Lower lobe of right lung (tissue), 2 donors: ENCODE measurements around the gene TRAF5. TPM values are rescaled to one million over a fixed set of nuclear protein-coding genes. Genes with fewer than 3 reads are reported as not detected.

Source experiments
- ATAC-seq, 2 donors: fragments of 200-7000 bp; cut with Tn5 transposase; one replicate each; pipeline ENCODE4 v1.9.1; 2020 to 2022; ENCODE audit warnings: mild to moderate bottlenecking in 2 of 2, moderate library complexity in 2 of 2
- DNase-seq: peaks from one replicate; pipeline ENCODE4 v3.0.0-alpha.2; 2020
- H3K27ac ChIP-seq: fragments of 200-600 bp; one replicate; pipeline ENCODE4 v1.8.0; 2022
- H3K27me3 ChIP-seq: fragments of 200-600 bp; one replicate; pipeline ENCODE4 v1.8.0; 2022; ENCODE audit warnings: low read depth
- H3K36me3 ChIP-seq: fragments of 200-600 bp; one replicate; pipeline ENCODE4 v1.8.0; 2022; ENCODE audit warnings: mild to moderate bottlenecking
- H3K4me1 ChIP-seq: fragments of 200-600 bp; one replicate; pipeline ENCODE4 v1.8.0; 2022
- H3K4me3 ChIP-seq: fragments of 200-600 bp; one replicate; pipeline ENCODE4 v1.8.0; 2022; ENCODE audit warnings: mild to moderate bottlenecking
- H3K9me3 ChIP-seq: fragments of 200-600 bp; one replicate; pipeline ENCODE4 v1.8.0; 2022
- CTCF ChIP-seq: fragments of 200-600 bp; IDR thresholded peaks from one replicate; pipeline ENCODE4 v1.8.0; 2022; ENCODE audit warnings: antibody characterized with exemption, mild to moderate bottlenecking
- intact Hi-C: fragments of 100-400 bp; cut with DNase I; formaldehyde crosslinking; loops from one replicate; pipeline ENCODE4 v1.11.0; 2022
- total RNA-seq: library from RNA; stranded (reverse); fragmentation: NEBNext Ultra II Directional; extraction: Animal tissue kit (Norgen Biotek cat#: 25700); gene quantifications from one replicate; pipeline ENCODE4 v1.2.1, GENCODE V29; 2021
- donor health status: DM: no; HTN: yes; CAD: no; lungs with severe emphysema.

TRAF5 gene
- total RNA-seq, 1 donor from 2014 or later = 8.8 TPM

DNA sequence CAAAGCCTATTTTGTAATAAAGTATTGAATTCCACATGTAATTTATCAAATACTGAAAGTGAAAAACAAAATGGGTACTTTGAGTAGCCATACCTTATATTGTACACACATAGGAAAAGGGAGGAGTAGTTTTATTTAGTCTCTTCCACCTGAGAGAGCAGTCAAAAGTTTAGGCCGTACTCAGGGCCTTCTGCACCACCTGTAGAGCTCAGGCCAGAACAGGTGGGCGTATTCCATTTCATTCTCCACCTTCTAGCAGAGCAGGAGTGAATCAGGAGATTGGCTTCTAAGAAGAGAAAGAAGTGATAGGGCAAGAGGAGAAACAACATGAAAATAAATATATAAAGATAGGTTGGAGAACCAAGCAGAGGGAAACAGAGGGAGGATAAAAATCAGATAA, 44.0 kb downstream of the TRAF5 start:
- Histone ChIP-seq H3K9me3 (no peaks in the 10 kb centered on the region), H3K4me3 (no peak overlapping the region), H3K36me3 (peaks cover 9% of the 10 kb centered on the region), H3K27me3 (no peaks in the 10 kb centered on the region), H3K4me1 (no peaks in the 10 kb centered on the region), H3K27ac (no peak overlapping the region)
- intact Hi-C loops = no loop called here
- DNase-seq (no peak), ATAC-seq (no peak)
- TF ChIP-seq CTCF = no peak

- no peak for DNase-seq
- TF ChIP-seq CTCF = no peak
- H3K27me3 ChIP-seq = no peaks in the 10 kb centered on the region
- peaks cover 5% of the 10 kb centered on the region for H3K36me3 ChIP-seq
- H3K9me3 ChIP-seq = no peaks in the 10 kb centered on the region
- no peak overlapping the region for H3K4me3 ChIP-seq
- intact Hi-C loops = no loop called here
- ATAC-seq = no peak
- H3K4me1 ChIP-seq = no peaks in the 10 kb centered on the region
- H3K27ac ChIP-seq = no peak overlapping the region
Observed at GRCh38 chr1:211371406-211372105, 44.9 kb downstream of the TRAF5 start.

DNA sequence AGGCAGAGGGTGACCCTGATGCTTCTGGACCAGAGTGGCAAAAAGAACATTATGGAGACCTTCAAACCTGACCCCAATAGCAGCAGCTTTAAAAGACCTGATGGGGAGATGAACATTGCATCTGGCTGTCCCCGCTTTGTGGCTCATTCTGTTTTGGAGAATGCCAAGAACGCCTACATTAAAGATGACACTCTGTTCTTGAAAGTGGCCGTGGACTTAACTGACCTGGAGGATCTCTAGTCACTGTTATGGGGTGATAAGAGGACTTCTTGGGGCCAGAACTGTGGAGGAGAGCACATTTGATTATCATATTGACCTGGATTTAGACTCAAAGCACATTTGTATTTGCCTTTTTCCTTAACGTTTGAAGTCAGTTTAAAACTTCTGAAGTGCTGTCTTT, 45.8 kb downstream of the TRAF5 start:
- TF ChIP-seq CTCF = no peak
- intact Hi-C loops = no loop called here
- DNase-seq = no peak

DNA sequence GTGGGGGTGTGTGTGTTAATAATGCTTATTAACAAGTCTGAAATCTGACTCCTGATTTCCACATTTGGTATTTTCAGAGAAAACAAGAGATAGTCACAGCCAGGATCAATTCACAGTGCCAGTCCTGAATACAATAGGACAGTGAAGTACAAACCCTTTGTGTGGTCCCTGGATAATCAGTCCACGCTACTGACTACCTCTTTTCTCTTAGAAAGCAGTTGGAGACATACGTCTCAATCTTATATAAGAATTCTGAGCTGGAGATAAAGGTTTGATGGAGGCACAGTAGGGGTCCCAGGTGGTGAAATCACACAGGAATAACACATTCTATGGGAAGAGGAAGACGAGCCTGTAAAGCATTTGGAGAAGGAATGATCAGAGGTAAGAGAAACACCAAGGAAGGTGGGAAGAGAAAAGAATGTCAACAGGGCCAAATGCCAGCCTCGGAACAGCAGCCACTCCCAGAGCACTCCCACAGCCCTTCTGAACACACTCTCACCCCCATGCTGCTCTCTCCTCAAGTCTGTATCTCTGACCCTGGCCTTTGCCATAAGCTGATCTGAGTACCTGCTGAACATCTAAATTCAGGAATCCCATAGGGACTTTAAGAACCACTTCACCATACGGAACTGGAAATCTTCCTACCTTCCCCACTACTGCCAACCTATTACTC, 48.6 kb downstream of the TRAF5 start:
- H3K27ac ChIP-seq = no peak overlapping the region
- no peak overlapping the region for H3K4me3 ChIP-seq
- H3K4me1 ChIP-seq = no peaks in the 10 kb centered on the region
- no peak for TF ChIP-seq CTCF
- peaks cover 4% of the 10 kb centered on the region for H3K36me3 ChIP-seq
- no peaks in the 10 kb centered on the region for H3K9me3 ChIP-seq
- DNase-seq = no peak
- ATAC-seq = peak; percentile 54 to 61
- no peaks in the 10 kb centered on the region for H3K27me3 ChIP-seq
- intact Hi-C loops = no loop called here

More for the DNA sequence above, 45.8 kb downstream of the TRAF5 start:
- H3K27me3 ChIP-seq = no peaks in the 10 kb centered on the region
- H3K9me3 ChIP-seq = no peaks in the 10 kb centered on the region
- H3K36me3 ChIP-seq = peaks cover 4% of the 10 kb centered on the region
- H3K27ac ChIP-seq = no peak overlapping the region
- no peaks in the 10 kb centered on the region for H3K4me1 ChIP-seq
- ATAC-seq = no peak
- H3K4me3 ChIP-seq = no peak overlapping the region

GRCh38 chr1:211375949-211376348, 49.3 kb downstream of the TRAF5 start:
- Histone ChIP-seq H3K27ac (no peak overlapping the region), H3K9me3 (no peaks in the 10 kb centered on the region), H3K27me3 (no peaks in the 10 kb centered on the region), H3K36me3 (peaks cover 4% of the 10 kb centered on the region), H3K4me1 (no peaks in the 10 kb centered on the region), H3K4me3 (no peak overlapping the region)
- DNase-seq (no peak), ATAC-seq (peak; percentile 19 to 67)
- no peak for TF ChIP-seq CTCF
- intact Hi-C loops = no loop called here
